CD4-positive, alpha-beta T cell treated with Interleukin-1 beta for 1 hour (primary cell): ENCODE data around the gene RNF44.

Experiments used
- DNase-seq, 2 donors: peaks; one replicate each; pipeline ENCODE4 v3.0.0-alpha.2; 2020 to 2022

Gene RNF44

DNA sequence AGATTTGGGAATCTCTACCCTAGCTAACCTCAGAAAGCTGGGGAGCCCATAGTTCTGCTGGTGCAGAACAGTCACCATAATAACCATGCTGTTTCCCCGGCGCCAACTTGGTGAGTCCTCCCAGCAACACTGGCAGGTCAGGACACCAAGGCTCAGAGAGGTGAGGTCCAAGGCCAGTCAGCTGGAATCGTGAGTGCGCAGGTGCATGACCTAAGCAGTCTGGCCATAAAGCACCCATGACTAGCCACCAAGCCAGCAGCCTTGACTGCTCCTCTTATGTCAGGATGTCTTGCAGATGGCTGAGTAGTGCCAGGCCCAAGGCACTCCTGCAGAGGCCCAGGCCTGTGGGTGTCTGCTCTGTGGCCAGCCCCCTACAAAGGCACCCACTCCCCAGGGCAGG is 2.6 kb downstream of the RNF44 start:
- no peak for DNase-seq

GRCh38 chr5:176533894-176534611 is 3.1 kb downstream of the RNF44 start:
- peak; percentile 56 to 65 for DNase-seq

- peak in 1 of 2 donors; percentile 37 for DNase-seq
These were observed 3.8 kb downstream of the RNF44 start for GRCh38 chr5:176533390-176533789.

GRCh38 chr5:176532795-176533194 is 4.4 kb downstream of the RNF44 start:
- no peak for DNase-seq

DNA sequence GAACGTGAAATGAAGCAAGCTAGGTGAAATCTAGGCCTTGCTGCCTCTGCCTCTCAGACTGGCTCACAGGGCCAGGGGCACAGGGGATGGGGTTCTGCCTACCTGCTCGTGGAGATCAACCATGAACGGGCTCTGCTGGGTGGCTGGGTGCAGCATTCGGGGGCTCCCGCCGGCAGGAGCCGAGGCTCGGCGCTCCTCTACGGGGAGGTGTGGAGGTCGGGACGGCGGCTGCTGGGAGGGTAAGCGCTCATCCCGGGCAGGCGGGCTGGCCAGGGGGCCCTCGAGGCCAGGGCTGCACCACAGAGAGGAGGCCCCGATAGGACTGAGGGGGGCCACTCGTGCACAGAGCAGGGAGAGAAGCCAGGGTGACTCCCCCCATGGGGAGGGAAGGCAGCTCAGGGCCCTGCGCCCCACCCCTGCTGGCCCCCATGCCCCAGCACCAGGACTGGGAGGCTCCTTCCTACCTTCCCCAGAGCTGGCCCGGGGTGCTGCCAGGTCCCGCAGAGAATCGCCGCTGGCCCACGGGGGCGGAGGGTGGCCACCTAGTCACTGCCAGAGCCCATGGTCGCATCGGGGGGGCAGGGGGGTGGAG is 5.2 kb downstream of the RNF44 start:
- no peak for DNase-seq

DNA sequence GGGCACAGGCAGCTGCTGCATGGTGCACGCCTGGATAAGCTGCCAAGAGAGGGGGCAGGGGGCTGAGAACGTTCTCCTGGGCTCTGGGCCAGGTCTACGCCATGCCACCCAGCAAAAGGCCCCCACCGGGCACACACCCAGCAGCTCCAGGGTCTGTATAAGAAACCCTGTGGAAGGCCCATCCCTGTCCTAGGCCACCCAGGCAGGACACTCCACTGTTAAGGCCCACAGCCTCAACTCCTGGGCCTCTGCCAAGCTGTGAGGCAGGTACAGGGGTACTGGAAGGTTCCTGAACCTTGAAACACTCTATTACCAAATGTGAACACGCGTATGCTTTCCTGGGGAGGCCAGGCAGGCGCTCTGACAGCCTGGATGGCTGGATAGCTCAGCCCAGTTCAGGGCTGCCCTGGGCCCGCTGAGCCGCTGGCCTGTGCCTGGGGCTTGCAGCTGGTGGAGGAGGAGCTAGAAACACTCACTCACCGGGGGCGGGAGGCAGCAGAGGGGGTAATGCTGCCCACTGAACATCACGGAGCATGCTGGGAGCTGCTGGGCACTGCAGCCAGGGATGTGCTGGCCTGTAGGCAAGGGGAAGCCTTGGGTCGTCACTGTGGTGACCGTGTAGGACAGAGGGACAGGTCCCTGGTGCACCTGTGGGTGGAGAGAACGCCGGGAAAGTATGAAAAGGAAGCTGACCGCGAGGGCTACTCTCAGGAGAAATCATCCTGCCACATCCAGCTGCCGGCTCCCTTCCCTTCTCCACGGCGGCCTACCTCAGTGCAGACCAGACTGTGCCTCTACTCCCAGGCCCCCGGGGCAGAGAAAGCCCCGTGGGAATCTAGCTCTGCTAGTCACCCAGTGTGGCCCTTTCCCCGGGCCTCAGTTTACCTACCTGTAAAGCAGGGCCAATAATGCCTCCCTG is 6.0 kb downstream of the RNF44 start:
- no peak for DNase-seq

DNA sequence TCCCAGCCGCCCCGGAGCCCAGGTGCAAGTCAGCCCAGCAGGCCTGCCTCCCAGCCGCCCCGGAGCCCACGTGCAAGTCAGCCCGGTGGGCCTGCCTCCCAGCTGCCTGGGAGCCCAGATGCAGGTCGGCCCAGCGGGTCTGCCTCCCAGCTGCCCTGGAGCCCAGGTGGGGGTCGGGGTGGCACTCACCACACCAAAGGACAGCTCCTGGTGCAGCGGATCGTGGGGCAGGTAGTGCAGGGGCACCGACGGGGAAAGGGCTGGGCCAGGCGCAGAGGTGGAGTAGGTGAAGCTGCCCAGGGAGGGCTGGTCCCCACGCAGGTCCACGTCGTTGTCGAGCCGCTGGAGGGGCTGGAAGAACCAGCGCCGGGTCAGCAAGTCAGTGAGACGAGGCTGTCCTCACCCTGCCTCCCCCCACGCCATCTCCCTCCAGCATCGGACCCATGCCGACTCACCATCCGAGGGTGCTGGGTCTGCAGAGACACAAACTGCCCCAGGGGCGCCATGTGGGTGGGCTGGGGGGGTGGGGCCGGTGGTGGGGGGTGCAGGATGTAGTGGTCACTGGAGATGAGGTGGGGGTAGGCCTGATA is 6.7 kb downstream of the RNF44 start:
- DNase-seq = no peak

- DNase-seq = peak; percentile 72 to 78
These were observed 7.5 kb downstream of the RNF44 start for GRCh38 chr5:176529741-176530141.

GRCh38 chr5:176529116-176529740 is 8.0 kb downstream of the RNF44 start:
- no peak for DNase-seq

DNA sequence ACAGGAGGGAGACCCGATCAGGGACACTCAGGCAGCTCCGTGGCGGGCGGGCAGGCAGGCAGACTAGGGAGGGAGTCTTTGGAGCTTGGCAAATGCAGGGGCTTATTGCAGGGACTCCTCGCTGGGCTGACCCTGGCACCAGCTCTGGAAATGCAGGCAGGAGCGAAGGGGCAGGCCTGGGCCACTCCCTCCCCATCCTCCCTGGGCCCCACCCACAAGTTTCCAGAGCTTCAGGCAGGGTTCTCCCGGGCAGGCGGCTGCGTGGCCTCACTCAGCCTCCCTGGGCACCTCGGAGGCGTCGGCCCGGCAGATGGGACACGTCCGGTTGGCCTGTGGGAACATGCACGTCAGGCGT is 8.5 kb downstream of the RNF44 start:
- no peak for DNase-seq

GRCh38 chr5:176528301-176528700 is 8.9 kb downstream of the RNF44 start:
- no peak for DNase-seq

GRCh38 chr5:176527246-176528222 is 9.7 kb downstream of the RNF44 start:
- DNase-seq = no peak

DNA sequence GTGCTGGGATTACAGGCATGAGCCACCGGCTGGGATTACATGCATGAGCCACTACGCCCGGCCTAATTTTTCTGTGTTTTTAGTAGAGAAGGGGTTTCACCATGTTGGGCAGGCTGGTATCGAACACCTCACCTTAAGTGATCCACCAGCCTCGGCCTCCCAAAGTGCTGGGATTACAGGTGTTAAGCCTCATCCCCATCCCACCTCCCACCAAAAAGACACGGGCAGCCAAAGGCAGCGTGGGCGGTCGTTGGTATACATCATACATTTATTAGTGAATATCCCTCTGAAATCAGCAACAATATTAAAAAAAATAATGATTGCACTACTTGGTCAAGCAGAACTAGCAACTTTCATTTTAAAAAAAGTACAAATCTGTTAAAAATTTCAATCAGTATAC is 10.7 kb downstream of the RNF44 start:
- DNase-seq = no peak

GRCh38 chr5:176525677-176526076 is 11.5 kb downstream of the RNF44 start:
- no peak for DNase-seq

DNA sequence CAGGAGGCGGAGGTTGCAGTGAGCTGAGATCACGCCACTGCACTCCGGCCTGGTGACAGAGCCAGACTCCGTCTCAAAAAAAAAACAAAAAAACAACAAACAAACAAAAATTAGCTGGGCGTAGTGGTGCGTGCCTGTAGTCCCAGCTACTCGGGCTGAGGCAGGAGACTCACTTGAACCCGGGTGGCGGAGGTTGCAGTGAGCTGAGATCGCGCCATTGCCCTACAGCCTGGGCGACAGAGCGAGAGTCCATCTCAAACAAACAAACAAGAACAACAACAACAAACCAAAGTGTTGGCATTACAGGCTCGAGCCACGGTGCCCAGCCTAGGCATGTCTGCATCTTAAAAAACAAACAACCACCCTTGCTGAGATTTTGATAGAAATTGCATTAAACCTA is 12.2 kb downstream of the RNF44 start:
- no peak for DNase-seq

DNA sequence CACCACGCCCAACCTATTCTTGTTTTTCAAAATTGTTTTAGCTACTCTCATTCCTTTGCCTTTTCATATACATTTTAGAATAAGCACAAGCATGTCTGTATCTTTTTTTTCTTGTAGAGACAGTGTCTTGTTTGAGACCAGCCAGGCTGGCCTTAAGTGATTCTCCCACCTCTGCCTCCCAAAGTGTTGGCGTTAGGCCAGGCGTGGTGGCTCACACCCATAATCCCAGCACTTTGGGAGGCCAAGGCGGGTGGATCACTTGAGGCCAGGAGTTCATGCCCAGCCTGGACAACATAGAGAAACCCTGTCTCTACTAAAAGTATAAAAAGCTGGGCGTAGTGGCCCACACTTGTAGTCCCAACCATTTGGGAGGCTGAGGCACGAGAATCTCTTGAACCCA is 13.1 kb downstream of the RNF44 start:
- no peak for DNase-seq

- no peak for DNase-seq
These were observed 15.4 kb downstream of the RNF44 start for GRCh38 chr5:176521699-176522263.

GRCh38 chr5:176521286-176521685 is 15.9 kb downstream of the RNF44 start:
- DNase-seq = no peak

GRCh38 chr5:176519810-176520720 is 17.1 kb downstream of the RNF44 start:
- no peak for DNase-seq

DNA sequence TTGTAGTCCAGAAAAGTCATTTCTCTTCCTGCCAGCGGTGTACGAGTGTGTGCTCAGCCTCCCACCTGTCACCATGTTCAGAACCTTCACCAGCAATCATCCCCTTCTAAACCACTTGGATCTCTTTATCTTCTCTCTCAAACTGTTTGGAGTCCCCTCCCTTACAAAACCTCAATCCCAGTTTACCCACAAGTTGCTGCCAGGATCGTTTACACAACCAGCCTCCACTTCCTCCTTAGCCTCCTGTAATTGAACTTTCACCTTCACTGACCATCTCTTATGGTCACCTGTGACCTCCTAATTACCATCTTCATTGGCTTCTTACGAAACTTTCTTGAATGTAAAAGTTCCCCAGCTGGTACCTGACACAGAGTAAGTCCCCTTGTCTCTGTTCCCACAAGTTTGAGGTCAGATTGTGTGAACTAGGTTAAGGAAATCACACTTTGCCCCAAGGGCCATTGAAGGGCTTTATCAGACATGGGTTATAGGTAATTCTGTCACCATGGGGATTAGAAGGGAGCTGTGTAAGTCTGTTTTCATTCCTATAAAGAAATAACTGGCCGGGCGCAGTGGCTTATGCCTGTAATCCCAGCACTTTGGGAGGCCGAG is 20.0 kb downstream of the RNF44 start:
- DNase-seq = no peak
